Right lobe of liver (tissue), 6 donors: ENCODE measurements around the gene PPP6C. TPM values are rescaled to one million over a fixed set of nuclear protein-coding genes. Genes with fewer than 3 reads are reported as not detected.
"Not testable (repeated sequence)": the region's sequence is repeated elsewhere in the genome, so short reads cannot be mapped to it uniquely, and the experiment has no call there.

Experiments
- ATAC-seq, 4 donors: fragments of 200-7000 bp; cut with Tn5 transposase; one replicate each; pipeline ENCODE4 v1.9.1; 2020; ENCODE audit warnings: mild to moderate bottlenecking in 4 of 4, moderate library complexity in 4 of 4
- DNase-seq, 3 donors: peaks; one replicate each; pipeline ENCODE4 v3.0.0-alpha.2; 2020
- H3K27ac ChIP-seq, 3 donors: fragments of 200-600 bp; one replicate each; pipeline ENCODE4 v1.8.0; 2022
- H3K27me3 ChIP-seq, 2 donors: fragments of 200-600 bp; one replicate each; pipeline ENCODE4 v1.8.0; 2022
- H3K36me3 ChIP-seq, 4 donors: fragments of 200-600 bp; sonication (generic) in 1 of 4; one replicate each; pipeline versions ENCODE4 v1.5.1 to v1.8.0; 2017 to 2022; ENCODE audit warnings: control low read depth in 1 of 4
- H3K4me1 ChIP-seq, 4 donors: fragments of 200-600 bp; sonication (generic) in 1 of 4; one replicate each; pipeline versions ENCODE4 v1.5.1 to v1.8.0; 2017 to 2022; ENCODE audit warnings: control low read depth in 1 of 4
- H3K4me3 ChIP-seq, 3 donors: fragments of 200-600 bp; one replicate each; pipeline ENCODE4 v1.8.0; 2022
- H3K9me3 ChIP-seq, 4 donors: fragments of 200-600 bp; sonication (generic) in 1 of 4; one replicate each; pipeline versions ENCODE4 v1.5.1 to v1.8.0; 2017 to 2022; ENCODE audit warnings: control low read depth in 1 of 4
- CTCF ChIP-seq, 4 donors: fragments of 200-600 bp in 3 of 4; fragments of 450-650 bp in 1 of 4; IDR thresholded peaks; one replicate each; pipeline versions ENCODE4 v1.5.1 to v1.8.0; 2016 to 2022; ENCODE audit warnings: antibody characterized with exemption in 4 of 4, mild to moderate bottlenecking in 2 of 4
- POLR2A ChIP-seq: fragments of 450-650 bp; IDR thresholded peaks from one replicate; pipeline ENCODE4 v1.6.1; 2017; ENCODE audit warnings: antibody characterized with exemption, mild to moderate bottlenecking
- WGBS: methylation state at CpG from one replicate; pipeline ENCODE4 v1.1.6; 2018; ENCODE audit warnings: low coverage, low lambda C conversion rate; ENCODE audit not compliant: insufficient coverage; ENCODE audit errors: missing lambda C conversion rate; 5-methylcytosine and 5-hydroxymethylcytosine counted together
- intact Hi-C, 2 donors: fragments of 100-400 bp; cut with DNase I; formaldehyde crosslinking; loops; one replicate each; pipeline versions ENCODE4 v1.11.2 to v1.14.1; 2022
- long read RNA-seq: library from polyadenylated mRNA; unstranded; transcript quantifications from one replicate; pipeline ENCODE4 v2.0.0, GENCODE V29; 2019
- total RNA-seq, 6 experiments: library from RNA; depleted of rRNA in 2 of 6; stranded (reverse); fragments of >200 nt in 2 of 6; fragmentation: NEBNext Ultra II Directional in 3 of 6; extraction: Animal tissue kit (Norgen Biotek cat#: 25700) in 3 of 6; gene quantifications; one replicate each; pipeline versions ENCODE4 v1.1.0 to v1.2.4, GENCODE V29; 2016 to 2023
- donor health status: DM: no; HTN: yes; CAD: no.
- donor health status: DM: no; HTN: no; CAD: no.
- donor health status: DM: no; HTN: no; CAD: no.
- donor health status: DM: no; HTN: yes; CAD: no.
- donor health status: DM: no; HTN: yes; CAD: no.

PPP6C gene
- total RNA-seq = 10 to 100 TPM; 11.8 to 18.6 (median 15.3) TPM
- long read RNA-seq, full-length matches to known transcripts = 3 of 3 reads
- long read RNA-seq, partial matches to known transcripts = 0 of 3 reads
- long read RNA-seq, other reads (novel, unspliced or antisense) = 0 of 3 reads

GRCh38 chr9:125189361-125190289 is at the start of gene PPP6C:
Gene PPP6C (minus strand): TSS chr9:125189803. CDS start chr9:125189718, 85 bp downstream.
- no peaks in the 10 kb centered on the region for H3K27me3 ChIP-seq
- TF ChIP-seq POLR2A (peak; percentile 80), CTCF (IDR thresholded peaks at IDR 0.05) (peak; percentile 64 to 73 (median 70))
- H3K27ac ChIP-seq = peak within 1 kb of the TSS; percentile 52 to 86 (median 84)
- intact Hi-C loops = no loop called here
- 0% methylated on average over 8 of the region's 82 CpGs for WGBS
- peak within 1 kb of the TSS; percentile 97 to 100 (median 99) for H3K4me3 ChIP-seq
- H3K9me3 ChIP-seq = no peaks in the 10 kb centered on the region
- H3K4me1 ChIP-seq = peaks cover 0 to 26% (median 4%) of the 10 kb centered on the region in 4 donors
- DNase-seq (peak; percentile 98 to 99 (median 98)), ATAC-seq (peak; percentile 99 to 100 (median 99))
- H3K36me3 ChIP-seq = no peaks in the 10 kb centered on the region

- 38% methylated on average over 13 of the region's 14 CpGs for WGBS
- TF ChIP-seq POLR2A (no peak), CTCF (IDR thresholded peaks at IDR 0.05) (no peak)
- no peak for DNase-seq
- Histone ChIP-seq H3K9me3 (no peaks in the 10 kb centered on the region), H3K4me3 (peak overlapping the region; percentile 87 to 99 (median 95)), H3K27ac (no peak overlapping the region), H3K27me3 (no peaks in the 10 kb centered on the region), H3K4me1 (peaks cover 0 to 50% (median 13%) of the 10 kb centered on the region in 4 donors), H3K36me3 (peaks cover 24 to 57% (median 42%) of the 10 kb centered on the region in 4 donors)
- intact Hi-C loops = no loop called here
- no peak for ATAC-seq
Measured at GRCh38 chr9:125238915-125239446, 49.4 kb upstream of the PPP6C start.

- TF ChIP-seq CTCF (IDR thresholded peaks at IDR 0.05) (no peak), POLR2A (no peak)
- Histone ChIP-seq H3K4me3 (peak overlapping the region; percentile 87 to 99 (median 95)), H3K4me1 (peaks cover 0 to 50% (median 13%) of the 10 kb centered on the region in 4 donors), H3K36me3 (peaks cover 24 to 61% (median 42%) of the 10 kb centered on the region in 4 donors), H3K27ac (peak overlapping the region in 1 of 3 donors; percentile 6), H3K9me3 (no peaks in the 10 kb centered on the region), H3K27me3 (no peaks in the 10 kb centered on the region)
- DNase-seq = no peak
- intact Hi-C loops = no loop called here
- ATAC-seq = no peak
- WGBS = 59% methylated on average over 7 of the region's 7 CpGs
Measured at GRCh38 chr9:125238127-125238914, 48.7 kb upstream of the PPP6C start.

DNA sequence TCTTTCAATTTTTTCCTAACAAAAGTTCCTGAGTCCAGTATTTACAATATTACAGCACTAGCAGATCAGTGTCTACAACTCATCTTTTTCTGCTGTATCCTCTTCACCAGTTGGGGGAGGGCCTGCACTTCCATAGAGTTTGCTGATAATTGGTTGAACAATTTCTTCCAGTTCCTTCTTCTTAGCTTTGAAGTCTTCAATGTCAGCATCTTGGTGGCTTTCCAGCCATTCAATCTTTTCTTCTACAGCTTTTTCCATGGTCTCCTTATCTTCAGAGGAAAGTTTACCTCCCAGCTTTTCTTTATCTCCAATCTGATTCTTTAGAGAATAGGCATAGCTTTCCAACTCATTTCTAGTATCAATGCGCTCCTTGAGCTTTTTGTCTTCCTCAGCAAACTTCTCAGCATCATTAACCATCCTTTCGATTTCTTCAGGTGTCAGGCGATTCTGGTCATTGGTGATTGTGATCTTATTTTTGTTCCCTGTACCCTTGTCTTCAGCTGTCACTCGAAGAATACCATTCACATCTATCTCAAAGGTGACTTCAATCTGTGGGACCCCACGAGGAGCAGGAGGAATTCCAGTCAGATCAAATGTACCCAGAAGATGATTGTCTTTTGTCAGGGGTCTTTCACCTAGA is 47.0 kb upstream of the PPP6C start:
- H3K27me3 ChIP-seq, intact Hi-C loops, DNase-seq, H3K9me3 ChIP-seq, ATAC-seq, H3K27ac ChIP-seq: not testable (repeated sequence)
- Histone ChIP-seq H3K4me1 (peaks cover 0 to 46% (median 13%) of the 10 kb centered on the region in 4 donors), H3K36me3 (peaks cover 24 to 61% (median 42%) of the 10 kb centered on the region in 4 donors), H3K4me3 (peak overlapping the region in 2 of 3 donors; percentile 95 to 99)
- WGBS = 64% methylated on average over 5 of the region's 5 CpGs
